Astrocyte of the cerebellum (primary cell): ENCODE results near the gene RNGTT.

ENCODE experiments used
- DNase-seq: peaks from one replicate; pipeline ENCODE4 v3.0.0-alpha.2; 2011; ENCODE audit warnings: low read depth
- H3K4me3 ChIP-seq: 2 replicates; pipeline ENCODE4 v1.5.1; 2011; ENCODE audit warnings: mild to moderate bottlenecking, low read depth, low read length, moderate library complexity
- CTCF ChIP-seq: IDR thresholded peaks from 2 replicates; pipeline ENCODE4 v1.5.1; 2012; ENCODE audit warnings: low read length, low read depth, moderate library complexity, mild to moderate bottlenecking; ENCODE audit errors: missing control alignments
- in situ Hi-C: cut with HindIII; loops from 2 replicates; pipeline ENCODE4 v1.10.0; 2017; ENCODE audit warnings: low sequenced_read_pairs

Gene RNGTT

GRCh38 chr6:88587150-88587520, 376.3 kb downstream of the RNGTT start:
- in situ Hi-C loops: no loop called here
- peak overlapping the region; percentile 15 for H3K4me3 ChIP-seq
- DNase-seq: no peak
- TF ChIP-seq CTCF: no peak

DNA sequence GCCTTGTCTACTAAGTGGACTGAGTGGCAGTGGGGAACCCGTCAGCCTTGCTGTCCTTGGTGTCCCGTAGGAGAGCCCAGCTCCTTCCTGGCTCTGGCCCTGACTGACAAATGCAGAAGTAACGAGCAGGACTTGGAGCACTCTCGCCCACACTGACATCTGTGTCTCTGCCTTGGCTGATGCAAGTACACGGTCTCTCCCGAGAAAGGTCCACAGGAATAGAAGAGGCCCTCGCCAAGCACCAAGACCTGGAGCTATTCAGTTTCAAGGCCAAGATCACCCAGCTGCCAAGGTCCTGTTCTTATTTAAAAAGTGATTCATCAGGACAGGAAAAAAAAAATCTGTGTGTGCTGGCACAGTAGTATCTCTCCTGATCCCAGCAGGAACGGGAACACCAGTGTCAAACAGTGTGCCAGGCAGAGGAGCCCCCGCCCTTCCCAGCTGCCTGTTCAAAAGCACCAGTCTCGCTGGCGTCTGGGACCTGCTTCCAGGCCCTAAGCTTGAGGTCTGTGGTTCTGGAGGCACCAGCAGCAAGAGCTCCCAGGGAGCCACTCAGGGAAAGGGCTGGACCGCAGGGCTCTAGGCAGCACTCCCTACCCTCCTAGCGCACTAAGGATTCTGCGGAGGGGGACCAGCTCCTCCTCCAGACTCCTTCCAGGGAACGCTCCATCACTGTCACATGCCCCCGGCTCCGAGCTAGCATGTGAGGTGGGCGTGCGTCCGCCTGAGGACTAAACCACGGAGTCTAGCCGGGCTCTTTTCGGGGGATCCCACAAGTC, 376.9 kb downstream of the RNGTT start:
- in situ Hi-C loops: no loop called here
- H3K4me3 ChIP-seq: peak overlapping the region; percentile 15
- DNase-seq: peak; percentile 11
- TF ChIP-seq CTCF: no peak

DNA sequence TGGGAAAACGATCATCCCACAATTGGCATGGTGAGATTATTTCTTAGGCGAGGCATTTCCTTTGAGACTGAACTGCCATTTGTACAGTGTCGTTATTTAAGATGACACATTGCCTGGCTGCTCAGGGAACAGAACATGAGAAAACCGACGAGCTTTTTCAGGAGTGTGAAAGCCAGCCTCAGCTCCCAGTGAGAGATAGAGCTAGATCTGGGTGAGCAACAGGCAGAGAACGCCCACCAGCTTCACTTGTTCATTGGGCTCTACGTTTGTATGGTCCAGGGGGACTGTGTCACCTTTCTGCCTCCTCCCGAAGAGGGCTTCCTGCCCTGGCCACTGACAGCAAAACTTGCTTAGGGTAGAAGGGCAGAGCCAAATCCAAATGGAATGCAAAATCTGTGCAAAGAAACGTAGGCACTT, 378.1 kb downstream of the RNGTT start:
- H3K4me3 ChIP-seq: no peak overlapping the region
- TF ChIP-seq CTCF: no peak
- in situ Hi-C loops: no loop called here
- no peak for DNase-seq

GRCh38 chr6:88584581-88585275, 378.7 kb downstream of the RNGTT start:
- TF ChIP-seq CTCF: no peak
- in situ Hi-C loops: no loop called here

DNA sequence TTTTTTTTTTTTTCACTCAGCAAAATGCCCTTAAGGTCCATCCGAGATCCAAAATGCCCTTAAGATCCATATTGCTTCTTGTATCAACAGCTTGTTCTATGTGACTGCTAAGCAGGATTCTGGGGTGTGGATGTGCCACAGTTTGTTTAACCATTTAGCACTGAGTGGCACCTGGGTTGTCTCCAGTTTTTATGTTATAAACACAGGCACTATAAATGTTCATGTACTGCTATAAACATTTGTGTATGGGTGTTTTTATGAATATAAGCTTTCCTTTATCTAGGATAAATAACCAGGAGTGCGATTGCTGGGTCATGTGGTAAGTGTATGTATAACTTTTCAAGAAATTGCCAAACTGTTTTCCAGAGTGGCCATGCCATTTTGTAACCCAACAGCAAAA, 386.0 kb downstream of the RNGTT start:
- in situ Hi-C loops: no loop called here
- no peak for TF ChIP-seq CTCF
- H3K4me3 ChIP-seq: no peak overlapping the region
- DNase-seq: no peak

More at GRCh38 chr6:88584581-88585275, 378.7 kb downstream of the RNGTT start:
- H3K4me3 ChIP-seq: no peak overlapping the region
- DNase-seq: peak; percentile 28

- in situ Hi-C loops: no loop called here
- TF ChIP-seq CTCF: no peak
- DNase-seq: no peak
- no peak overlapping the region for H3K4me3 ChIP-seq
Measured at GRCh38 chr6:88575536-88575935, 387.9 kb downstream of the RNGTT start.
